ENCODE data around the gene MAMDC2. TPM values are rescaled to one million over a fixed set of nuclear protein-coding genes. Genes with fewer than 3 reads are reported as not detected.

The MAMDC2 gene
- total and polyA plus RNA-seq, 9 donors: 24.6 to 96.6 (median 69.5) TPM

- WGBS, 3 donors: 94 to 97% (median 95%) methylated on average over 4 of the region's 4 CpGs
- Histone ChIP-seq H3K9me3 (no peaks in the 10 kb centered on the region), H3K27ac (peak overlapping the region; percentile 79 to 83), H3K36me3 (no peaks in the 10 kb centered on the region), H3K27me3 (no peaks in the 10 kb centered on the region), H3K4me1 (ENCODE audit: insufficient read depth) (peaks cover 23% of the 10 kb centered on the region), H3K4me3 (peak overlapping the region; percentile 80)
- no peak for DNase-seq
- no peak for TF ChIP-seq CTCF (IDR thresholded peaks at IDR 0.05)
- no peak for TF ChIP-seq EP300 (IDR thresholded peaks at IDR 0.05)
- no peak for TF ChIP-seq POLR2A (IDR thresholded peaks at IDR 0.05)
- intact Hi-C loops (cut with DNase I): loop anchor here in 3 of 4 donors (10.0 kb wide), 4 partner anchors 49 to 69 kb away; no protein-coding TSS in a partner anchor
These were observed 1.8 kb downstream of the MAMDC2 start for GRCh38 chr9:70045452-70045851.

GRCh38 chr9:70046274-70047070 is 2.8 kb downstream of the MAMDC2 start:
- intact Hi-C loops (cut with DNase I): loop anchor here in 3 of 4 donors (10.0 kb wide), 4 partner anchors 48 to 68 kb away; no protein-coding TSS in a partner anchor
- WGBS, 3 donors: 35 to 53% (median 41%) methylated on average over 7 of the region's 7 CpGs
- Histone ChIP-seq H3K9me3 (no peaks in the 10 kb centered on the region), H3K27ac (peak overlapping the region; percentile 79 to 83), H3K4me1 (ENCODE audit: insufficient read depth) (peaks cover 23% of the 10 kb centered on the region), H3K27me3 (no peaks in the 10 kb centered on the region), H3K36me3 (no peaks in the 10 kb centered on the region), H3K4me3 (peak overlapping the region; percentile 80)
- TF ChIP-seq EP300 (IDR thresholded peaks at IDR 0.05) (no peak), POLR2A (IDR thresholded peaks at IDR 0.05) (no peak), CTCF (IDR thresholded peaks at IDR 0.05) (no peak)
- no peak for DNase-seq

- Histone ChIP-seq H3K4me3 (no peak overlapping the region), H3K36me3 (no peaks in the 10 kb centered on the region), H3K4me1 (ENCODE audit: insufficient read depth) (peaks cover 28% of the 10 kb centered on the region), H3K27ac (peak overlapping the region; percentile 44 to 71), H3K9me3 (no peaks in the 10 kb centered on the region), H3K27me3 (no peaks in the 10 kb centered on the region)
- WGBS, 3 donors: 42 to 53% (median 45%) methylated on average over 4 of the region's 4 CpGs
- DNase-seq: peak; percentile 57 to 84 (median 78)
- no peak for TF ChIP-seq EP300 (IDR thresholded peaks at IDR 0.05)
- no peak for TF ChIP-seq CTCF (IDR thresholded peaks at IDR 0.05)
- TF ChIP-seq POLR2A (IDR thresholded peaks at IDR 0.05): no peak
- intact Hi-C loops (cut with DNase I): loop anchor here in 3 of 4 donors (10.0 kb wide), 4 partner anchors 46 to 66 kb away; no protein-coding TSS in a partner anchor
These were observed 5.6 kb downstream of the MAMDC2 start for GRCh38 chr9:70049236-70049635.

- H3K4me3 ChIP-seq: no peak overlapping the region
- H3K4me1 ChIP-seq (ENCODE audit: insufficient read depth): peaks cover 28% of the 10 kb centered on the region
- WGBS, 3 donors: 27 to 41% (median 39%) methylated on average over 6 of the region's 6 CpGs
- H3K27me3 ChIP-seq: no peaks in the 10 kb centered on the region
- no peaks in the 10 kb centered on the region for H3K9me3 ChIP-seq
- peak overlapping the region; percentile 71 to 72 for H3K27ac ChIP-seq
- TF ChIP-seq CTCF (IDR thresholded peaks at IDR 0.05) (no peak), POLR2A (IDR thresholded peaks at IDR 0.05) (peak; percentile 41)
- intact Hi-C loops (cut with DNase I): loop anchor here in 3 of 4 donors (10.0 kb wide), 4 partner anchors 45 to 65 kb away; no protein-coding TSS in a partner anchor
- DNase-seq: peak; percentile 87 to 96 (median 92)
- no peaks in the 10 kb centered on the region for H3K36me3 ChIP-seq
These were observed 6.1 kb downstream of the MAMDC2 start for GRCh38 chr9:70049672-70050271.

Data from ovary (tissue), 9 donors.